Measurements from ENCODE around the gene COL8A2.
A peak's percentile ranks its signal among the peaks of the same experiment; 100 is the strongest.

COL8A2 gene

GRCh38 chr1:36160949-36161485 is 36.0 kb upstream of the COL8A2 start (continued):
- TF ChIP-seq HIC1 (tag by site-specific recombination; IDR thresholded peaks at IDR 0.05) = peak; percentile 85
- TF ChIP-seq ZNF202 (tag by site-specific recombination; IDR thresholded peaks at IDR 0.05; ENCODE audit: borderline replicate concordance) = no peak
- peak; percentile 67; the same call in 1 of the 2 replicates for TF ChIP-seq ZXDB (tag by site-specific recombination; IDR thresholded peaks at IDR 0.05)
- TF ChIP-seq ZIC2 (tag by site-specific recombination; IDR thresholded peaks at IDR 0.05) = 0 out of 2 replicates have a peak, but pooled peaks have one; percentile 66
- TF ChIP-seq GFI1B (tag by site-specific recombination; IDR thresholded peaks at IDR 0.05) = 0 out of 2 replicates have a peak, but pooled peaks have one; percentile 14
- no peak for TF ChIP-seq KLF8 (tag by site-specific recombination; IDR thresholded peaks at IDR 0.05)
- TF ChIP-seq ZNF423 (tag by site-specific recombination; IDR thresholded peaks at IDR 0.05) = 0 out of 2 replicates have a peak, but pooled peaks have one; percentile 15
- TF ChIP-seq OSR2 (tag by site-specific recombination; IDR thresholded peaks at IDR 0.05) = peak; percentile 32; the same call in 1 of the 2 replicates
- TF ChIP-seq ZNF776 (tag by site-specific recombination; IDR thresholded peaks at IDR 0.05; ENCODE audit: borderline replicate concordance) = no peak
- peak; percentile 73 for TF ChIP-seq ZBTB48 (tag by site-specific recombination; IDR thresholded peaks at IDR 0.05)
- peak; percentile 100 for TF ChIP-seq ZNF692 (tag by site-specific recombination; IDR thresholded peaks at IDR 0.05)
- peak; percentile 72 for TF ChIP-seq GLIS1 (tag by site-specific recombination; IDR thresholded peaks at IDR 0.05)
- TF ChIP-seq PRDM2 (tag by site-specific recombination; IDR thresholded peaks at IDR 0.05; ENCODE audit: borderline replicate concordance) = no peak
- peak; percentile 89 for TF ChIP-seq GLIS2 (tag by site-specific recombination; IDR thresholded peaks at IDR 0.05)
- 0 out of 2 replicates have a peak, but pooled peaks have one; percentile 48 for TF ChIP-seq ZNF2 (tag by site-specific recombination; IDR thresholded peaks at IDR 0.05)
- no peak for TF ChIP-seq ZNF23 (tag by site-specific recombination; IDR thresholded peaks at IDR 0.05; ENCODE audit: borderline replicate concordance)
- peak; percentile 92 for TF ChIP-seq ZBTB8A (tag by site-specific recombination; IDR thresholded peaks at IDR 0.05)
- TF ChIP-seq IKZF3 (tag by site-specific recombination; IDR thresholded peaks at IDR 0.05) = peak; percentile 71; the same call in 1 of the 2 replicates
- 0 out of 2 replicates have a peak, but pooled peaks have one; percentile 20 for TF ChIP-seq ZNF843 (tag by site-specific recombination; IDR thresholded peaks at IDR 0.05)
- TF ChIP-seq ZBTB17 (tag by site-specific recombination; IDR thresholded peaks at IDR 0.05) = peak; percentile 60
- TF ChIP-seq ZNF366 (tag by site-specific recombination; conservative IDR thresholded peaks at IDR 0.05) = peak; percentile 72
- TF ChIP-seq PATZ1 (tag by site-specific recombination; IDR thresholded peaks at IDR 0.05) = peak; percentile 91
- peak; percentile 66 for TF ChIP-seq ZNF398 (tag by site-specific recombination; IDR thresholded peaks at IDR 0.05)
- TF ChIP-seq YY2 (tag by site-specific recombination; IDR thresholded peaks at IDR 0.05) = peak; percentile 60
- peak; percentile 65; the same call in 1 of the 2 replicates for TF ChIP-seq KLF16 (tag by site-specific recombination; IDR thresholded peaks at IDR 0.05)
- TF ChIP-seq ZNF624 (tag by site-specific recombination; IDR thresholded peaks at IDR 0.05) = no peak
